Neural progenitor cell (in vitro differentiated cells): ENCODE measurements around the gene AP2A2. TPM values are rescaled to one million over a fixed set of nuclear protein-coding genes. Genes with fewer than 3 reads are reported as not detected.

ENCODE experiments used
- DNase-seq: peaks from one replicate; pipeline ENCODE4 v3.0.0-alpha.2; 2016; ENCODE audit warnings: low spot score
- H2AFZ ChIP-seq: fragments of 200-600 bp; sonication (generic); replicated peaks from 2 replicates; pipeline ENCODE4 v1.6.1; 2016; ENCODE audit warnings: antibody characterized with exemption
- H3F3A ChIP-seq: fragments of 200-600 bp; sonication (generic); 2 replicates; pipeline ENCODE4 v1.6.1; 2016; ENCODE audit warnings: antibody characterized with exemption, low read depth
- H3K27ac ChIP-seq: fragments of 200-600 bp; sonication (generic); 2 replicates; pipeline ENCODE4 v1.5.1; 2016; ENCODE audit warnings: mild to moderate bottlenecking
- H3K27me3 ChIP-seq: fragments of 200-600 bp; sonication (generic); 2 replicates; pipeline ENCODE4 v1.6.1; 2016; ENCODE audit warnings: mild to moderate bottlenecking, moderate library complexity
- H3K36me3 ChIP-seq: fragments of 200-600 bp; sonication (generic); 2 replicates; pipeline ENCODE4 v1.5.1; 2016
- H3K4me1 ChIP-seq: fragments of 200-600 bp; sonication (generic); 2 replicates; pipeline ENCODE4 v1.6.1; 2016; ENCODE audit warnings: mixed run types
- H3K4me2 ChIP-seq: fragments of 200-600 bp; sonication (generic); 2 replicates; pipeline ENCODE4 v1.6.1; 2016
- H3K4me3 ChIP-seq: fragments of 200-600 bp; sonication (generic); 2 replicates; pipeline ENCODE4 v1.5.1; 2016
- H3K79me2 ChIP-seq: fragments of 200-600 bp; sonication (generic); 2 replicates; pipeline ENCODE4 v1.6.1; 2016; ENCODE audit warnings: low read depth
- H3K9ac ChIP-seq: fragments of 200-600 bp; sonication (generic); 2 replicates; pipeline ENCODE4 v1.6.1; 2016
- H3K9me3 ChIP-seq: fragments of 200-600 bp; sonication (generic); 2 replicates; pipeline ENCODE4 v1.5.1; 2016; ENCODE audit warnings: low read depth
- H4K20me1 ChIP-seq: fragments of 200-600 bp; sonication (generic); 2 replicates; pipeline ENCODE4 v1.6.1; 2016; ENCODE audit warnings: low read depth
- H3K27ac Mint-ChIP-seq: 3 replicates; pipeline ENCODE4 v1.8.0; 2021; ENCODE audit warnings: mixed read lengths
- H3K27me3 Mint-ChIP-seq: 2 replicates; pipeline ENCODE4 v1.8.0; 2022; ENCODE audit warnings: low read depth, mild to moderate bottlenecking, inconsistent platforms, moderate library complexity, mixed read lengths; ENCODE audit not compliant: insufficient read depth
- H3K36me3 Mint-ChIP-seq: 3 replicates; pipeline ENCODE4 v1.8.0; 2021; ENCODE audit warnings: mixed read lengths
- H3K4me1 Mint-ChIP-seq: 3 replicates; pipeline ENCODE4 v1.8.0; 2021; ENCODE audit warnings: mixed read lengths
- H3K4me3 Mint-ChIP-seq: 3 replicates; pipeline ENCODE4 v1.8.0; 2021; ENCODE audit warnings: mild to moderate bottlenecking, moderate library complexity, mixed read lengths
- H3K9me3 Mint-ChIP-seq: 3 replicates; pipeline ENCODE4 v1.8.0; 2020; ENCODE audit warnings: mixed read lengths
- CTCF ChIP-seq: fragments of 200-600 bp; sonication (generic); IDR thresholded peaks from 2 replicates; pipeline ENCODE4 v1.5.1; 2017; ENCODE audit warnings: antibody characterized with exemption, mild to moderate bottlenecking
- EZH2 ChIP-seq: fragments of 200-600 bp; sonication (generic); IDR thresholded peaks from 2 replicates; pipeline ENCODE4 v1.6.1; 2017; ENCODE audit warnings: antibody characterized with exemption, mild to moderate bottlenecking, moderate library complexity
- EZH2phosphoT487 ChIP-seq: fragments of 200-600 bp; sonication (generic); IDR thresholded peaks from 2 replicates; pipeline ENCODE4 v1.6.1; 2017; ENCODE audit warnings: antibody characterized with exemption
- total RNA-seq: library from RNA; depleted of rRNA; stranded (reverse); fragments of >200 nt; gene quantifications from 2 replicates; pipeline ENCODE4 v1.2.3, GENCODE V29; 2015; ENCODE audit warnings: low replicate concordance

Gene AP2A2
- total RNA-seq, 1 donor from 2014 or later: 67.5 TPM

GRCh38 chr11:1008001-1008802 lies 82.5 kb downstream of the AP2A2 start:
- H3K27me3 ChIP-seq: no peaks in the 10 kb centered on the region
- H4K20me1 ChIP-seq: peaks cover 5% of the 10 kb centered on the region
- H3K36me3 ChIP-seq: no peaks in the 10 kb centered on the region
- H3K4me2 ChIP-seq: no peak overlapping the region
- Mint-ChIP-seq H3K4me3 (no peak overlapping the region), H3K27me3 (peaks cover 2% of the 10 kb centered on the region), H3K27ac (no peak overlapping the region), H3K36me3 (peaks cover 19% of the 10 kb centered on the region), H3K9me3 (no peaks in the 10 kb centered on the region), H3K4me1 (peaks cover 11% of the 10 kb centered on the region)
- DNase-seq: no peak
- H2AFZ ChIP-seq: no peak overlapping the region
- no peak overlapping the region for H3K27ac ChIP-seq
- no peaks in the 10 kb centered on the region for H3K9me3 ChIP-seq
- H3K4me3 ChIP-seq: no peak overlapping the region
- no peaks in the 10 kb centered on the region for H3K79me2 ChIP-seq
- no peaks in the 10 kb centered on the region for H3F3A ChIP-seq
- H3K9ac ChIP-seq: no peak overlapping the region
- H3K4me1 ChIP-seq: no peaks in the 10 kb centered on the region
- no peak for TF ChIP-seq EZH2phosphoT487
- no peak for TF ChIP-seq CTCF
- no peak for TF ChIP-seq EZH2

- H3K4me1 ChIP-seq: no peaks in the 10 kb centered on the region
- no peak overlapping the region for H2AFZ ChIP-seq
- no peak overlapping the region for H3K4me3 ChIP-seq
- no peaks in the 10 kb centered on the region for H3K27me3 ChIP-seq
- H3K4me2 ChIP-seq: no peak overlapping the region
- no peak overlapping the region for H3K27ac ChIP-seq
- H3K9me3 ChIP-seq: no peaks in the 10 kb centered on the region
- Mint-ChIP-seq H3K9me3 (no peaks in the 10 kb centered on the region), H3K4me1 (peaks cover 11% of the 10 kb centered on the region), H3K27ac (no peak overlapping the region), H3K27me3 (peaks cover 2% of the 10 kb centered on the region), H3K4me3 (no peak overlapping the region), H3K36me3 (peaks cover 14% of the 10 kb centered on the region)
- no peaks in the 10 kb centered on the region for H3K36me3 ChIP-seq
- H3F3A ChIP-seq: no peaks in the 10 kb centered on the region
- no peak for TF ChIP-seq CTCF
- no peak for TF ChIP-seq EZH2
- no peak for TF ChIP-seq EZH2phosphoT487
- H4K20me1 ChIP-seq: no peaks in the 10 kb centered on the region
- no peak for DNase-seq
- H3K9ac ChIP-seq: no peak overlapping the region
- no peaks in the 10 kb centered on the region for H3K79me2 ChIP-seq
Observed at GRCh38 chr11:1008803-1009145, 83.1 kb downstream of the AP2A2 start.

- no peak overlapping the region for H3K27ac ChIP-seq
- H3K79me2 ChIP-seq: no peaks in the 10 kb centered on the region
- H2AFZ ChIP-seq: no peak overlapping the region
- H3K9me3 ChIP-seq: no peaks in the 10 kb centered on the region
- DNase-seq: no peak
- TF ChIP-seq CTCF: no peak
- TF ChIP-seq EZH2: no peak
- peaks cover 2% of the 10 kb centered on the region for H3K27me3 Mint-ChIP-seq
- H3K27ac Mint-ChIP-seq: no peak overlapping the region
- H3K4me1 Mint-ChIP-seq: peaks cover 11% of the 10 kb centered on the region
- no peak overlapping the region for H3K4me3 ChIP-seq
- H3K9me3 Mint-ChIP-seq: no peaks in the 10 kb centered on the region
- H3K4me3 Mint-ChIP-seq: no peak overlapping the region
- H3K36me3 Mint-ChIP-seq: peaks cover 14% of the 10 kb centered on the region
- H4K20me1 ChIP-seq: no peaks in the 10 kb centered on the region
- H3K36me3 ChIP-seq: no peaks in the 10 kb centered on the region
- no peak overlapping the region for H3K9ac ChIP-seq
- H3K4me2 ChIP-seq: no peak overlapping the region
- no peaks in the 10 kb centered on the region for H3F3A ChIP-seq
- H3K27me3 ChIP-seq: no peaks in the 10 kb centered on the region
- no peaks in the 10 kb centered on the region for H3K4me1 ChIP-seq
Observed at GRCh38 chr11:1009371-1009770, 83.7 kb downstream of the AP2A2 start.
